ENCODE results near the gene TMEM131L.

The TMEM131L gene

GRCh38 chr4:153541456-153542096 lies 75.4 kb downstream of the TMEM131L start:
- in situ Hi-C loops (cut with HindIII; ENCODE audit: low sequenced_read_pairs), result no loop called here
- H3K4me3 ChIP-seq (ENCODE audit: low read depth, low read length), result no peak overlapping the region
- DNase-seq (ENCODE audit: low read depth, low spot score), result peak; percentile 92
- TF ChIP-seq CTCF (IDR thresholded peaks at IDR 0.05; ENCODE audit: low read depth, low read length), result peak; percentile 18

- no peak for TF ChIP-seq CTCF (IDR thresholded peaks at IDR 0.05; ENCODE audit: low read depth, low read length)
- no peak for DNase-seq (ENCODE audit: low read depth, low spot score)
- in situ Hi-C loops (cut with HindIII; ENCODE audit: low sequenced_read_pairs), result no loop called here
- H3K4me3 ChIP-seq (ENCODE audit: low read depth, low read length), result no peak overlapping the region
Measured at GRCh38 chr4:153542131-153542530, 76.0 kb downstream of the TMEM131L start.

- in situ Hi-C loops (cut with HindIII; ENCODE audit: low sequenced_read_pairs), result no loop called here
Measured at GRCh38 chr4:153542834-153543233, 76.7 kb downstream of the TMEM131L start.

GRCh38 chr4:153543351-153543750 lies 77.2 kb downstream of the TMEM131L start:
- in situ Hi-C loops (cut with HindIII; ENCODE audit: low sequenced_read_pairs), result no loop called here
- H3K4me3 ChIP-seq (ENCODE audit: low read depth, low read length), result no peak overlapping the region
- no peak for DNase-seq (ENCODE audit: low read depth, low spot score)
- TF ChIP-seq CTCF (IDR thresholded peaks at IDR 0.05; ENCODE audit: low read depth, low read length), result no peak

More at GRCh38 chr4:153542834-153543233, 76.7 kb downstream of the TMEM131L start:
- H3K4me3 ChIP-seq (ENCODE audit: low read depth, low read length), result no peak overlapping the region
- no peak for TF ChIP-seq CTCF (IDR thresholded peaks at IDR 0.05; ENCODE audit: low read depth, low read length)
- no peak for DNase-seq (ENCODE audit: low read depth, low spot score)

GRCh38 chr4:153545822-153546221 lies 79.7 kb downstream of the TMEM131L start:
- no peak for TF ChIP-seq CTCF (IDR thresholded peaks at IDR 0.05; ENCODE audit: low read depth, low read length)
- in situ Hi-C loops (cut with HindIII; ENCODE audit: low sequenced_read_pairs), result no loop called here
- no peak for DNase-seq (ENCODE audit: low read depth, low spot score)
- no peak overlapping the region for H3K4me3 ChIP-seq (ENCODE audit: low read depth, low read length)

- in situ Hi-C loops (cut with HindIII; ENCODE audit: low sequenced_read_pairs), result no loop called here
- no peak for TF ChIP-seq CTCF (IDR thresholded peaks at IDR 0.05; ENCODE audit: low read depth, low read length)
- no peak overlapping the region for H3K4me3 ChIP-seq (ENCODE audit: low read depth, low read length)
- no peak for DNase-seq (ENCODE audit: low read depth, low spot score)
Measured at GRCh38 chr4:153546280-153546679, 80.1 kb downstream of the TMEM131L start.
